ENCODE measurements around the gene CHTF18. TPM values are rescaled to one million over a fixed set of nuclear protein-coding genes. Genes with fewer than 3 reads are reported as not detected.

The CHTF18 gene
- total RNA-seq, 4 donors from 2014 or later: under 0.01 to 895 (median 31.1) TPM

- Histone ChIP-seq H3K9me3 (no peaks in the 10 kb centered on the region), H3K4me1 (no peaks in the 10 kb centered on the region), H3K36me3 (no peaks in the 10 kb centered on the region), H3K4me3 (no peak overlapping the region), H3K27ac (no peak overlapping the region), H3K27me3 (no peaks in the 10 kb centered on the region)
- TF ChIP-seq, protein P1, sequence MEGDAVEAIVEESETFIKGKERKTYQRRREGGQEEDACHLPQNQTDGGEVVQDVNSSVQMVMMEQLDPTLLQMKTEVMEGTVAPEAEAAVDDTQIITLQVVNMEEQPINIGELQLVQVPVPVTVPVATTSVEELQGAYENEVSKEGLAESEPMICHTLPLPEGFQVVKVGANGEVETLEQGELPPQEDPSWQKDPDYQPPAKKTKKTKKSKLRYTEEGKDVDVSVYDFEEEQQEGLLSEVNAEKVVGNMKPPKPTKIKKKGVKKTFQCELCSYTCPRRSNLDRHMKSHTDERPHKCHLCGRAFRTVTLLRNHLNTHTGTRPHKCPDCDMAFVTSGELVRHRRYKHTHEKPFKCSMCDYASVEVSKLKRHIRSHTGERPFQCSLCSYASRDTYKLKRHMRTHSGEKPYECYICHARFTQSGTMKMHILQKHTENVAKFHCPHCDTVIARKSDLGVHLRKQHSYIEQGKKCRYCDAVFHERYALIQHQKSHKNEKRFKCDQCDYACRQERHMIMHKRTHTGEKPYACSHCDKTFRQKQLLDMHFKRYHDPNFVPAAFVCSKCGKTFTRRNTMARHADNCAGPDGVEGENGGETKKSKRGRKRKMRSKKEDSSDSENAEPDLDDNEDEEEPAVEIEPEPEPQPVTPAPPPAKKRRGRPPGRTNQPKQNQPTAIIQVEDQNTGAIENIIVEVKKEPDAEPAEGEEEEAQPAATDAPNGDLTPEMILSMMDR (IDR thresholded peaks at IDR 0.05): no peak
- TF ChIP-seq POLR2A (IDR thresholded peaks at IDR 0.05): no peak
- intact Hi-C loops (cut with DNase I; ENCODE audit: low total_unique reads): no loop called here
- no peak for DNase-seq
These were observed 42.6 kb downstream of the CHTF18 start for GRCh38 chr16:830871-831570.

DNA sequence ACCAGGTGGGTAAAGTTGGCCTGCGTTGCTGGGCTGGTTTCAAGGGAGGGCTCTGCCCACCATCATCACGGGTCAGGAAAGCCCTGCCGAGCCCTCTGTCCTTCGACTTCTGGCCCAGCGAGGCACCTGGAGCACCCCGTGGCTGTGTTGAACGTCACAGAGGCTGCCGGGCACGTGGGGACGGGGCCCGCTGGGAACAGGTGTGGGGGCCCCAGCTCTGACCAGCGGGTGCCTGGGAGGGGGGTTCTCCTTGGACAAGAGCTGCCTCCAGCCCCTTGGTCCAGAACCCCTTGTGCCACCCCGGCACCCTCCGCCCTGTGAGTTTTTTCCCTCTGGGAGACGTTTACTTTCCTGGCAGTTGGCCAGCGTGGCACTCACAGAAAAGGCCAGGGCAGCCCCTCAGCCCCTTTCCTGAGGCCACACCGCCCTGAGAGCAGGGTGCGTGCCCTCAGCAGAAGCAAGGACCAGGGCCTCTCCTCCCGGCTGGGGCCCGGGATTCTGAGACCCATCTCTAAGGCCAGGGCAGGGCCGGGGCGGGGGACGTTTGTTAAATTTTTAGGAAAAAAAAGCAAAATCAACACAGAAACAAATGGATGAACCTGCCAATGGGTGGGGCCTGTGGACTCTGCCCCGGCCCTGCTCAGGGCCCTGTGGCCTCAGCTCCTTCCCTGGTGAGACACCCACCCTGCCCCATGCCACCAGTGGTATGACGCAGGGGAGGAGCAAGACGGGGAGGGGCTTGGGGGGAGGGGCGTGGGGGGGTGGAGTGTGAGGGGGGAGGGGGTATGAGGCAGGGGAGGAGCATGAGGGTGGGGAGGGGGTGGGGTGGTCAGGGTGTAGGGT, 43.4 kb downstream of the CHTF18 start:
- intact Hi-C loops (cut with DNase I; ENCODE audit: low total_unique reads): no loop called here
- Histone ChIP-seq H3K27ac (no peak overlapping the region), H3K4me3 (no peak overlapping the region), H3K4me1 (no peaks in the 10 kb centered on the region), H3K36me3 (no peaks in the 10 kb centered on the region), H3K27me3 (no peaks in the 10 kb centered on the region), H3K9me3 (peaks cover 0 to 2% of the 10 kb centered on the region in 2 donors)
- no peak for DNase-seq
- no peak for TF ChIP-seq POLR2A (IDR thresholded peaks at IDR 0.05)
- TF ChIP-seq, protein P1 (IDR thresholded peaks at IDR 0.05): no peak

GRCh38 chr16:832652-833336, 44.4 kb downstream of the CHTF18 start:
- H3K4me1 ChIP-seq: no peaks in the 10 kb centered on the region

GRCh38 chr16:833411-833810, 45.0 kb downstream of the CHTF18 start:
- no peak for DNase-seq
- H3K36me3 ChIP-seq: no peaks in the 10 kb centered on the region
- TF ChIP-seq, protein P1 (IDR thresholded peaks at IDR 0.05): no peak
- TF ChIP-seq POLR2A (IDR thresholded peaks at IDR 0.05): no peak
- intact Hi-C loops (cut with DNase I; ENCODE audit: low total_unique reads): no loop called here
- H3K27me3 ChIP-seq: peaks cover 0 to 3% of the 10 kb centered on the region in 2 donors
- no peak overlapping the region for H3K4me3 ChIP-seq
- H3K4me1 ChIP-seq: no peaks in the 10 kb centered on the region
- peaks cover 0 to 3% of the 10 kb centered on the region in 2 donors for H3K9me3 ChIP-seq
- no peak overlapping the region for H3K27ac ChIP-seq

More at GRCh38 chr16:832652-833336, 44.4 kb downstream of the CHTF18 start:
- Histone ChIP-seq H3K27ac (no peak overlapping the region), H3K27me3 (no peaks in the 10 kb centered on the region), H3K4me3 (no peak overlapping the region), H3K36me3 (no peaks in the 10 kb centered on the region), H3K9me3 (peaks cover 0 to 3% of the 10 kb centered on the region in 2 donors)
- no peak for DNase-seq
- intact Hi-C loops (cut with DNase I; ENCODE audit: low total_unique reads): no loop called here
- TF ChIP-seq POLR2A (IDR thresholded peaks at IDR 0.05): no peak
- TF ChIP-seq, protein P1 (IDR thresholded peaks at IDR 0.05): no peak
